GM18858 (cell line): Measurements from ENCODE around the gene UNC13C.

Experiments
- ATAC-seq: cut with Tn5 transposase; IDR thresholded peaks from one replicate; pipeline ENCODE4 v1.9.1; 2021; ENCODE audit not compliant: unreplicated experiment

The UNC13C gene

DNA sequence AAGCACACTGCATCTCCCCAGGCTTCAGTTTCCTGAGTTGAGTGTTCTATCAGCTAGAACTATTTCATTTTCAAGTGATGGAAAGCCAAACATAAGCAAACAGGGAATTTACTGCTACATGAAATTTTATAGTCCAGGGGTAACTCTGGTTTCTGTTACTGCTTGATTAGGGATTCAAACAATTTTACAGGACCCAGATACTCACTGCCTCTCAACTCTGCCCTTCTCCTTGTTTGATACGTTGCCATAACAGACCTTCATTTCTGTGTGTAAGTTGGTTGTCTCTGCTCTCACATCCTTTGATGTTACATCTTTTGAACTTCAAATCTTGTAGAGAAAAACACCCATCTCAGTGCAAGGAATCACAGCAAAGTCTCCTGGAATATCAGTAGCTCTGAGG, 572.7 kb downstream of the UNC13C start:
- ATAC-seq, result no peak

DNA sequence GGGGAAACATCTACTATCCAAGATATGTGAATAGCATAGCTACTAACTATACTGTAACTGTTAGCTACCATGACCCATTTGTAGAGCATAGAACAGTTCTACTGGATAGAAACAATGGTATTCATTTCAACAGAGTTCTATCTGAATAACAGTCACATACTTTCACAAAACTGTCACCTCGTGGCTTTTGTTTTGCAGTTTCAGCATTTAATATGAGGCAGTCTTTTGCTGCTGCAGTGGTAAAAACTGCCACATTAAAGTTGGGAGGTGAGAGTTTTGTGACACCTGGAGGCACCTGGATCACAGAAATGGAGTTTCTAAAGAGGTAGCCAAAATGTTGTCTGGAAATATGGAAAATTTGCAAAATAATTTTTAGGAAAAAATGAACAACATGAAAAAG, 578.0 kb downstream of the UNC13C start:
- no peak for ATAC-seq

DNA sequence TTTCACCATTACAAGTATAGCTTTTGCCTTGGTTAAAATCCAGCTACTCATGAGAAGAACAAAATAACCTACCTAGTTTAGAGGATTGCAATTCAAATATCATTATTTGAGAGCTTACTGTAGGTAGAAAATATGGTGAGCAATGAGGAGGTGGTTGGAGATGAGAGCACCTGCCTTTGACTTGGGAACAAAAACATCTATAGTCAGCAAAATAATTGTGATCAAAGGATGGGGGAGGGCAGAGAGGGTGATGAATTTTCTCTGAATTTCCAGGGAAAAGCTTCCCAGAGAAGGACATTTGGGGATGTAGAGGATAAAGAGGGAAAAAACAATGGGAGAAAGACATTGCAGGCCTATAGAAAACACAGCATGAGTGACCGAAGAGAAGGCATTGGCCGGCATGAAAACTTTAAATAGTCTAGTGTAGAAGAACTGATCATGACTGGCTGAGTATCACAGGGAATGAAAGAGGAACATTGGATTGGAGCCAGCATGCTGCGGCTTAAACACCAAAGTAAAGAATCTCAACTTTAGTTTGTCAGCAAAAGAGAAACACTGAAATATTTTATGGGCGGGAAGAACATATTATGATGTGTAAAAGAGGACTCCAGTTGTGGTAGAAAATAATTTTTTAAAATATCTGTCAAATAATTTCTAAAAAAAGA, 581.3 kb downstream of the UNC13C start:
- no peak for ATAC-seq

DNA sequence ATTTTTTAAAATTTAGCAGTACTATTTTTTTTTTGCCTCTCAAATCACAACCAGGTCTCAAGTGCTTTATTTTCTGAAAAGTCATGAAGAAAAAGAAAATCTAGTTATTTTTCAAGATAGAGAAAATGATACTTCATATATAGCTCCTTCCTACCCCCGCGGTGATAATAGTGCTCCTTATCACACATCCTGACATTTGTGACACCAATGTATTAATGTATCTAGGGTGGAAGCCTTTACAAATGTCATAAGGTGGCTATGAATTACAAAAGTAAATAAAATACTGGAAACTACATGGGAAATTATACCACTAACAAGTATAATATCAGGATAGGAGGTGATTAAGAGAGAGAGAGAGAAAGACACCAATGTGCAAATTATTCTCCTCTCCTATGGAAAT, 582.2 kb downstream of the UNC13C start:
- no peak for ATAC-seq

DNA sequence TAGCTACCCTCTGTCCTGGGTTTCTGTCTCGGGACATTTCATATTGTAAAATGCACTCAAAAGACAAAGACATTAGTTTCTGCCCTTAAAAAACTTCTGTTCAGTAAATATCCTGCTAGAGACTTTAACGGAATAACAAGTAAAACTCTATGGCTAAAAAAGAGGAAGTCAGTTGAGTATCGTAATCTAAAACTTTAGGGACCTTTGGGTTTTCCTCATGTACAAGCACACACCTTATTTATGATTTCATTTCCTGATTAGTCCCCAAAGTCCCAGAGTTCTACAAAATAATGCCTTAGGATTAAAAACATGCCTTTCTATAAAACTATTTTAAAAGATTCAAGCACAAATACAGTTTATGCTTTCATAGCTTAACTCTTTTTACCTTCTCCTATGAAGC, 585.9 kb downstream of the UNC13C start:
- ATAC-seq, result no peak

DNA sequence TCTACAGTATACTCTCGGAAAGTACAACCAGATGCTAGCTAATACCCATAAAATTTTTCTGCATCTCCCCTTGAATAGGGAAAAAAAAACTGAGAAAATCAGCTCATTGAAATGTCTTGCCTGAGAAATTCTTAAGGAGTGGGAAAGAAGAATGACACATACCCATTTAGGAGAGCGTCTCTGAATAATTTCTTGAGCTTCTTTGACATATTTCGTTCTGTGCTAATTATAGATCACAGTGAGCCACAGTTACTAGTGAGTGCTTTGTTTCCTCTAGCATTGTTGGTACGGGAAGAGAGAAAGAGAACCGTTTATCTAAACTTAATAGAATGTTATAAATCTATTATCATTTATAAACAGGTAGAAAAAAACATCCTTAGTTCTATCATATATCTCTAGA, 588.4 kb downstream of the UNC13C start:
- ATAC-seq, result no peak

DNA sequence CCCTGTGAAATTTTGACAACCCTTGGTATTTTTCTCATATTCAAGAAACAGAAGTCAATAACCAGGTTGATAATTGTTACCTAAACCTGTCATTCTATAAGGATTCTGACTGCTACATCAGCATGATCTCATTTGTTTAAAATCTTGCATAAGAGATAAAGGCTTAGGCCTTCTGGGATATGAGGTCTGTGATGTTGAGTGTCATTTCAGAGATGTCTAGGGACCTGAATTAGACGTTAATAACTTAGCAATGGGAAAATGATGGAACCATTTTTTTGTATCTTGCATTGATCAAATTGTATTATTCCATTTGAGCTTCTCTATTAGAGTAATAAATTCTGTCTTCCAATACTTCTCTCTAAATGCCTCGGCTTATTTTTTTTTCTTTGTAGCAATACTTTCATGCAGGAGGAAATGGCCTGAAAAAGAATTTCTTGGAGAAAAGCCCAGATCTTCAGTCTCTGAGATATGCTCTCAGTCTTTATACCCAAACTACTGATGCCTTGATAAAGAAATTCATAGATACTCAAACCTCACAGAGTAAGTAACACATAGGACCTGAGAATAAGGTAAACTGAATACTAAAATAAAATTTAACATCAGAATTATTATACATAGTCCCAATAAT, 589.3 kb downstream of the UNC13C start:
- ATAC-seq, result no peak

DNA sequence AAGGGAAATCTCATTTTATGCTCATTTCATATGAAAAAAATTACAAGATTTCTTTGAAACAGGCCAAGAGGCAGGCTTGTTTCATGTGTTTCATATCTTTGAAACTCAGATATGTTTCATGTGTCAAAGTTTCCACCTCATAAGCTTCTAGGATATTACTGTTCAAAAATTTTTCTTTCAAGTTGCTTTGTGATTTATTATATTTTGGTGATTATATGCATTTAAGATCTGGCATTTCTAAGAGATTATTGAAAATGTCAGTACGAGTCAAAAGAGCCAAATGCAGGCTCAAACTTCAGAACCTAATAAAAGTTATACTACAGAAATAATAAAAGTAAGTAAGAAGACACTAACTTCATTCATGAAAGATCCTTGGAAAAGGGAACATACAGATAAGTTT, 590.1 kb downstream of the UNC13C start:
- no peak for ATAC-seq

DNA sequence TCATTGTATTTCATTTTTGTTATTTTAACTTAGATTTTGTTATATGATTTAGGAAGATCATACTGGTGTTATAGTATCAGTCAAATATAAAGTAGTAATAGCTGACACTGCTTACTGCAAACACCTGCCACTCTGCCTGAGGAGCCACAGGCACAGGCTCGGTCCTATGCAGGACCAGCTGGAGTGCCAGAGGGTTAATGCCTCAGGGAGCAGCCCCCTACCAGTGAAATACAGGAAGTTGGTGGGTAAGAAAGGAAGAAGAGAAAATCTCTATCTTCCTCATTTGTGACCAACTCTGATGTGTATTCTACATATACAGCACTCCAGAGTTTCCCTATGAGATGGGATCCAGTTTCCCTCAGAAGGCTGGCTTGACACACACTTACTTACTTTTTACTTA, 593.3 kb downstream of the UNC13C start:
- ATAC-seq, result no peak

DNA sequence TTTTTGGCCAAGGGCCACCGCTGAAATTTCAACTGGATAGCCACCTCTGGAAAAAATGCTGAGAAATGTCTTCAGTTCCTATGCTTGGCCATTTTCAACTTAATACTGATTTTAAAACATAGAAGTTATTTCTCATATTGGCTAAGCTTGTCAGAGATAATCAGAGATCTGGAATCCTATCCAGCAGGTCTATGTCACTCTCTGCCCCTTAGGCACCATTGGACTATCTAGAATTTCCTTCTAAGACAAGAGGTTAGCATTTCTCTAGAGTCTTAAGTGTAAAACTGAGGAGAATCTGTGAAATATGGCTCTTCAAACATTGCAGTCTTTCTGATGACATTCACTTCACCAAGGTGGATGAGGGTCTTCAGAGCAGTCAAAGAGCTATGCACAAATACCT, 597.3 kb downstream of the UNC13C start:
- no peak for ATAC-seq

DNA sequence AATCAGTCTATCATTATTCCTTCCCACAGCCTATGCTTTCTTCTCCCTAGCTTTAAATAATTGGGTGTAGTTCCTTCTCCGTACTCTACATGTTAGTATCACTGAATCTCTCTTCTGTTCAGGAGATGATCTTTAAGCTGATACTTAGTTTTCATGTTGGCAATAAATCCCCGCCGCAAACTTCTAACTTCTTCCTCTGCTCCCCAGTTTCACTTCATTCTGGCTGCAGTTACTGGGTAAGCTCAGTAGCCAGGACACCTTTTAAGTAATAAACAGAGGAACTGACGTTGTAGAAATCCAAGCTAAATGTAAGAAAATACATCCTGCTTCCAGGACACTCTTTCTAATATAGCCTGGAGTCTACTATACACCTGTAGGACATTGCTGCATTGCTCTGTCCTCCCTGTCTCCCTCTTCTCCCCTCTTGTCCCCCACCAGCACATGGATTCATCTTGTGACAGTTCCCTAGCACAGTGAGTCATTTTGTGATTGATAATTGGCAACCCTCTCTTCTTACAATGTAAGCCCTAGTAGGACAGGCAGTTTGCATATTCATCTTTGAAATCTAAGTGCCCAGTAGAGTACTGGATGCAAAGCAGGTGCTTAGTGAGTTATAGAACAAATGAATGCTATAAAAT, 598.2 kb downstream of the UNC13C start:
- no peak for ATAC-seq

DNA sequence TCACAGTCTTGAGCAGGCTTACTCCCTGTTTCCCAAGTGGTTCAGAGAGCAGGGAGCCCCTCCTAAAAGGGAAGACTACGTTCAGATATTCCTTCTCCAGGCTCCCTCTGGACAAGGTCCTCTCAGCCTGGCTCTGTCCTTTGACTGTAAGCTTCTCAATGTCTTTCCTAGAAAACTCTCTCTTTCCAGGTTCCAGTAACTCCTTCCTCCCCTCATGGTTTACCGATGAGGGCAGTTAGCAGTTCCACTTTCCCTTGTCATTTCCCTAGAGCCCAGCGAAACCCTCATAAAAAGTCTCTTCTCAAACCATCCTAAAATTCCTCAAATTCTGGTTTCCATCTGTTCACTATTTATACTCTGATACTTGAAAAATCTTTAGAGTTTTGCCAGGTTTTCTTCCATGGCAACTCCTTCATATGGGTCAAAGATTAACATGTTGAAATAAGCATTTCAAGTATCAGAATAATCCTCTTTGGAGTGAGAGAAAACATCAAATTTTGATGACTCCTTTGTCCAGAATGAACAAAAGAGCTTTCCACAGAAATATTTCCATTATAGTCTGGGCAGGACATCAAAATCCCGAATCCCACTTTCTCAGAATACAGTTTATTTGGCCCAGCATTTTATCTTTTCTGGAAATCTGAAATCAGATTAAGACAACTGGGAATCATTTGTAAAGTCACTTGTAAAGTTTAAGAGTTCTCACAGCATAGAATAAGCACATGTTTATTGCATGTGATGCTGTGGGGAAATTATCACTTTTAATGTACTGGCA, 599.4 kb downstream of the UNC13C start:
- ATAC-seq, result no peak

DNA sequence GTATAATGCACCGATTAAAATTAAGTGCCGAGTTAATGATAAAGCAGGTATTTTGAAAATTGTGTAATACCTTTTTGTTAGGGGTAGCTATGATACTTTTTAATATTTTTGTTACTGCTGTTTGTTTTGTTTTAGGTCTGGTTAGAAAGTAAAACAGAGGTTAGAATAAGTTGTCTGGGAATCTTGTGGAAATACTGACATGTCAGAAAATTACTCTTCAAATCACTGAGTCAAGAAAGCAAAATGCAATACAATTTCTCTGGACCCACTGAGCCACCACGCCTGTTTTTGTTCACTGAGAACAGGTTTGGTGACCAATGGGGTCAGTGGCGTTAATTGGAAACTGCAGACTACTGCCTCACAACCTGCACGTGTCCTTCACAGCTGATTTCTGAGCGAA, 601.6 kb downstream of the UNC13C start:
- ATAC-seq, result no peak

DNA sequence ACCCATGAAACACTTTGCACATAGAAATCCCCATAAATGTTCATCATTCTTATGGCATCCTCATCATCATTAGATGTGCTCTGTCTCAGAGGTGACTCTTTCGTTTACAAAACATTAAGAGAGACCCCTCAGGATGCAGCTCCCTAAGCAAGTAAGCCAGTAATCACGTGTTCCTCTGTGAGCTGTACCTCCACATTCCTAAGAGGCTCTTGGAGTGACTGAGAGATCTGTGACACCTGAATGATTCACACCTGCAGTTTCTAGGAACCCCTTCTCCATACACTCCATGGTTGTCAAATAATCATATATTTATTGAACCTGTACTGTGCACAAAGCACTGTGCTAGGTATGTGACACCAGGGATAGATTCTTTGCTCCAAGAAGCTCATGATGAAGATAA, 602.4 kb downstream of the UNC13C start:
- no peak for ATAC-seq

DNA sequence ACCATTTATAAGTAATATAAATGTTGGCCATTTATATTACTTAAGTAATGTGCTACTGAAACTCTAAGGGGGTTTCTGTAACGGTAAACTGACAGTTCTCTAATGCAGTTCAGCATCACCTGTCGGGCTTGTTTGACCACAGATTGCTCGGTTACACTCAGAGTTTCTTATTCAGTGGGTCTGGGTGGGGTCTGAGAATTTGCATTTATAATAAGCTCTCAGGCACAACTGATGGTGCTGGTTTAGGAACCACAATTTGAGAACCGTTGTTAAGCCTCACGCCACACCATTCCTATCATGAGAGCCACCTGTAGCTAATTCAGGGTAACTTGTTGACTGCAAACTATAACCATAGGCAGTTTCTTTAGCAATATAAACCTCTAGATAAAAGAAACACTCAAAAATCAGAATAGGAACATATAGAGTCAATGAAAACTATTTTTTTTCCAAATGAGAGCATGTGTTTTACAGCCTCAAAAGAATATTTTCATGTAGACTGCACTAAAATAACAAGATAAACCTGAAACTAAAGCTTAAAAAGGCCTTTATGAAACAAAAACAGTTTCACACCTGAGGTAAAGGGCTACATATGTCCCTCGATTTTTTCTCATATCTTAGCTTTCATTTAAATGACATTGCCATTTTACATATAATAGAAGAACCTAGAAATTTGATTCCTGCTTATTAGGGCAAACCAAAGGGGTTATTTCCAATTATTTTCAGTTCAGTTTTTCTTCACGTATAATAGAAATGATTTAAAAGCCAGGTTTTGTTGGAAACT, 604.8 kb downstream of the UNC13C start:
- ATAC-seq, result peak; percentile 67

DNA sequence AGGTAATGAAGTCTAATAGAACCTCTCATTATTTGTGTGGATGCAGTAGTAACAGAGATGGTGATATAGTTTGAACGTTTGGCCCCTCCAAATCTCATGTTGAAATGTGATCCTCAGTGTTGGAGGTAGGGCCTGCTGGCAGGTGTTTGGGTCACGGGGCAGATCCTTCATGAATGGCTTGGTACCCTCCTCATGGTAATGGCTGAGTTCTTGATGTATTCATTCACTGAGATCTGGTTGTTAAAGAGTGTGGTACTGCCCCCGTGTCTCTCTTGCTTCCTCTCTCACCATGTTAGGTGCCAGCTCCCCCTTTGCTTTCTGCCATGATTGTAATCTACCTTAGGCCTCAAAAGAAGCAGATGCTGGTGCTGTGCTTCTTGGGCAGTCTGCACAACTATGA, 606.8 kb downstream of the UNC13C start:
- ATAC-seq, result no peak

DNA sequence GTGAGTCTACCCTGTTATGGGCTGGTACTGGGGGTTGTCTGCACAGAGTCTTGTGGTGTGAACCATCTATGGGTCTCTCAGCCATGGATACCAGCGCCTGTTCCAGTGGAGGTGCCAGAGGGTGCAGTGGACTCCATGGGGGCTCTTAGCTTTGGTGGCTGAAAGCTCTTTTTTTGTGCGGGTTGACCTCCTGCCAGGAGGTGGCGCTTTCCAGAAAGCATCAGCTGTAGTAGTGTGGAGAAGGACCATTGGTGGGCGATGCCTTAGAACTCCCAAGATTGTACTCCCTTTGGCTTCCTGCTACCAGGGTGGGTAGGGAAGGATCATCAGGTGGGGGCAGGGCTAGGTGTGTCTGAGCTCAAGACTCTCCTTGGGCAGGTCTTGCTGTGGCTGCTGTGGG, 615.9 kb downstream of the UNC13C start:
- no peak for ATAC-seq

DNA sequence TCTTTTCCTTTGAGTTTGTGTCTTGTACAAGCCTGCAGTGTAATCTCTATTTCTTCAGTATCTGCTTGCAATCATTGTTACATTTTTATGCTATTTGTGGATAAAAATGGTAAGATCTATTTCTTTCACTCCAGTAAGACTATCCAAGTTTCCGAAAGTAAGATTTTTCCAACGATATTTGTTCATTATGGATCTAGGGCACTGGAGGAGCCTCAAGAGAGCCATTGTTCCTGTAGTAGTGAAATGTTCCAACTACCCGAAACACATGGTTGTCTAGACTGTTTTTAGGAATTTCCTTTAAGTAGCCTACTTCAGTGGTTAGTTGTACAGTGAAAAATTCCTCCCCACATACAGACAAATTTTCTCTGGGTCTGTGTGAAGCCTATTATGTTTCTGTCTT, 621.1 kb downstream of the UNC13C start:
- ATAC-seq, result no peak

DNA sequence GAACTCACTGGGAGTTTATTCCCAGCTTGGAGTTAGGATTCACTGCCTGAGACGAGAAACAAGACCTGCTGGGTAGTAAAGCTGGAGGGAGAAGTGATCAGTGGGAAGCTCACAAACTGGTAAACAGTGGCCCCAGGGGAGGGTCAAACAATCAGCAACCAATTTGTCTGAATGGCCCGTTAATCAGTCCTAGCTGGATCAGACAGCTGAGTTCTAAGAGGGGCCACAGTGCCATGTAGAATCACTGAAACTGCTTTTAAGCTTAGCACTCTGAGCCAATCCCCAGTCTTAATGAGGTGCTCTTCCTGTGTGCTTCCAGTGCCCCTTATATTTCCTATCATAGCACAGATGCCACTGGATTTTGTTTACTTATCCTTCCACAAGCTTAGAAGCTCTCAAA, 626.8 kb downstream of the UNC13C start:
- ATAC-seq, result no peak

DNA sequence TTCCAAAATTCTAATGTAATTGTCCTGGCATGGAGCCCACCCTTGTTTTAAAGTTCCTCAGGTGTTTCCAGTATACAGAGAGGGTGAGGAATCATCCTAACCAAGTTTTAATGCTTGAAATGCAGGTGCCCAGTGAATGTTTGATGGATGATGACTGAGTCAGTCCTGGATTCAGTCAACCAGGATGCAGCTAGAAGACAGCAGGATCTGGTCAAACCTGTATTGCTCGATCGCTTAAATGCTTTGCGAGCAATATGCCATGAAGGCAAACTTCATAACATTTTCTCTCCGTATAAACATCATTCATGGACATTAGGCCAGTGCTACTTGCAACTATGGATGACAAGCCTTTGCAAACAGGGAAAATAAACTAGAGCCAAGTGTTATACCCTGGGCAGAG, 627.3 kb downstream of the UNC13C start:
- no peak for ATAC-seq
